ENCODE measurements around the gene SYNRG. TPM values are rescaled to one million over a fixed set of nuclear protein-coding genes. Genes with fewer than 3 reads are reported as not detected.

SYNRG gene
- total RNA-seq, 4 donors from 2014 or later: 27.4 to 46.5 (median 31.0) TPM

GRCh38 chr17:37494401-37494831 lies 114.8 kb downstream of the SYNRG start:
- no peak for TF ChIP-seq CTCF (IDR thresholded peaks at IDR 0.05; ENCODE audit: low read depth)

- TF ChIP-seq CTCF (IDR thresholded peaks at IDR 0.05; ENCODE audit: low read depth): no peak
Observed at GRCh38 chr17:37493249-37494027, 115.8 kb downstream of the SYNRG start.

GRCh38 chr17:37492167-37492566 lies 117.1 kb downstream of the SYNRG start:
- TF ChIP-seq CTCF (IDR thresholded peaks at IDR 0.05; ENCODE audit: low read depth): no peak

- TF ChIP-seq CTCF (IDR thresholded peaks at IDR 0.05; ENCODE audit: low read depth): no peak
Observed at GRCh38 chr17:37490638-37491614, 118.3 kb downstream of the SYNRG start.

GRCh38 chr17:37490022-37490587 lies 119.1 kb downstream of the SYNRG start:
- TF ChIP-seq CTCF (IDR thresholded peaks at IDR 0.05; ENCODE audit: low read depth): no peak

GRCh38 chr17:37489197-37490001 lies 119.8 kb downstream of the SYNRG start, which contains the start of gene DUSP14:
DUSP14 (plus strand) TSS chr17:37489891; CDS start chr17:37512273, 22,382 bp downstream.
- TF ChIP-seq CTCF (IDR thresholded peaks at IDR 0.05; ENCODE audit: low read depth): no peak
